GM12874 (cell line): ENCODE measurements around the gene SREBF1.

Experiments
- TF ChIP-seq, protein P1 (sequence below): IDR thresholded peaks from 2 replicates; pipeline ENCODE4 v1.5.1; 2011; ENCODE audit warnings: low read depth, mild to moderate bottlenecking, control low read depth, low read length, moderate library complexity; ENCODE audit not compliant: insufficient read depth

Gene SREBF1

DNA sequence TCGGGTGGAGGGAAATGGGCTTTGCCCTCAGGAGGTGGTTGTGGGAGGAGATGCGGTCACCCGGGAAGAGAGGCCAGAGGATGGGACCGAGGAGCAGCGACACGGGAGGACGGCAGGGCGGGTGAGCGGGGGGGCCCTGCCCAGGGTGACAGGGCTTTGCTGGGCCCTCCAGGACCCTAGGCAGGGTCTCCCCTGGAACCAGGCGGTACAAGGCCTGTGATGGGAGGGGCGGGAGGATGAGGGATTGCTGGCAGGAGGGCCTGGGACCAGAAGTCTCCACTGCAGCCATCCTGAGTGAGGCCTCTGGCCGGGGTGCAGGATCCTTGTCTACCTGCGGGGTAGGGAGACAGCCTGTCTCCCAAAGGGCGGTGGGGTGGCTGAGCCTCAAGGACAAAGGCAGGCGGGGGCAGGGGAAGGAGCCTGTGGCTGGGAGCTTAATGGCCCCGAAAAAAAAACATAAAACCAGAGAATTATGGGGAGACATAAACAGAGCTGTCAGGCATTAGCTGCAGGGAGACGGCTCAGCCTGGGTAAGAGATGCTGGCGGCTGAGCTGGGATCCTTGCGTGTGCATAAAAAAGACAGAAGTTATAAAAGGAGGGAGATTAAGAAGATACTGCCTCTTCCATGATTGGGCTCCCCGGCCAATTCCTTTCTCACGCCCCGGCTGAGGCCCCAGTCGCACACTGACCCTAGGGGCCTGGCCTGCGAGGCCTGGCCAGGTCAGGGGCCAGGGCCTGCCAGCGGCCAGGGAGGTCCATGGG lies 66.7 kb downstream of the SREBF1 start:
- TF ChIP-seq, protein P1, sequence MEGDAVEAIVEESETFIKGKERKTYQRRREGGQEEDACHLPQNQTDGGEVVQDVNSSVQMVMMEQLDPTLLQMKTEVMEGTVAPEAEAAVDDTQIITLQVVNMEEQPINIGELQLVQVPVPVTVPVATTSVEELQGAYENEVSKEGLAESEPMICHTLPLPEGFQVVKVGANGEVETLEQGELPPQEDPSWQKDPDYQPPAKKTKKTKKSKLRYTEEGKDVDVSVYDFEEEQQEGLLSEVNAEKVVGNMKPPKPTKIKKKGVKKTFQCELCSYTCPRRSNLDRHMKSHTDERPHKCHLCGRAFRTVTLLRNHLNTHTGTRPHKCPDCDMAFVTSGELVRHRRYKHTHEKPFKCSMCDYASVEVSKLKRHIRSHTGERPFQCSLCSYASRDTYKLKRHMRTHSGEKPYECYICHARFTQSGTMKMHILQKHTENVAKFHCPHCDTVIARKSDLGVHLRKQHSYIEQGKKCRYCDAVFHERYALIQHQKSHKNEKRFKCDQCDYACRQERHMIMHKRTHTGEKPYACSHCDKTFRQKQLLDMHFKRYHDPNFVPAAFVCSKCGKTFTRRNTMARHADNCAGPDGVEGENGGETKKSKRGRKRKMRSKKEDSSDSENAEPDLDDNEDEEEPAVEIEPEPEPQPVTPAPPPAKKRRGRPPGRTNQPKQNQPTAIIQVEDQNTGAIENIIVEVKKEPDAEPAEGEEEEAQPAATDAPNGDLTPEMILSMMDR, result no peak

DNA sequence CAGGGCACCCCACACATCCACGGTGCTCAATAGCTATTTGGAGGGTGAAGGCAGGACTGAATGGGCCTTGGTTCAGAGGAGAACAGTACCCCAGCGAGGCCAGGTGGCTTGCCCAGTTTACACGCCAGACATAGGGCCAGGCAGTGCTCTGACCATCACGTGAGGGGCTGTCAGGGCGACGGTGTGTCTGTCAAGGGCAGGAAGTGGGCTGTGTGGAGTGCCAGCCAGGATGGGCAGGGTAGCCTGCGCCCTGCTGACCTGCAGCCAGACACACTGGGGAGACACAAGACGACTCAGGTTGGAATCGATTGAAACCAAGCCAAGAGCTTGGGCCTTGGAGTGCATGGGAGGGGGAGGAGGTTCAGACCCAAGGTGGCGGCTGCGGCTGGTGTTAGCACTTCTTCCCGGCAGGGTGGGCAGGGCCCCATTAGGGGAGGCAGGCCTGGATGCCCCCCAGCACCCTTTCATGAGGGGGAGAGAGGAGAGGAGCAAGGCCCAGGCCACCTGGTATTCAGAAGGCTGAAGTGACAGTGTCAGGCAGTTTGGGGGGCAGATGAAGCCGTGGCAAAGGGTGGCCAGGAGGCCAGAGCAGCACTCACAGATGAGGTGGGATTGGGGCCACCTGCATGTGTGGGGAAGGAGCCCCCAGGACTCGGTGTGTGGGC lies 68.2 kb downstream of the SREBF1 start:
- TF ChIP-seq, protein P1, result no peak

GRCh38 chr17:17767887-17768418 lies 68.8 kb downstream of the SREBF1 start:
- TF ChIP-seq, protein P1, result no peak

GRCh38 chr17:17767154-17767869 lies 69.5 kb downstream of the SREBF1 start:
- TF ChIP-seq, protein P1, result no peak

DNA sequence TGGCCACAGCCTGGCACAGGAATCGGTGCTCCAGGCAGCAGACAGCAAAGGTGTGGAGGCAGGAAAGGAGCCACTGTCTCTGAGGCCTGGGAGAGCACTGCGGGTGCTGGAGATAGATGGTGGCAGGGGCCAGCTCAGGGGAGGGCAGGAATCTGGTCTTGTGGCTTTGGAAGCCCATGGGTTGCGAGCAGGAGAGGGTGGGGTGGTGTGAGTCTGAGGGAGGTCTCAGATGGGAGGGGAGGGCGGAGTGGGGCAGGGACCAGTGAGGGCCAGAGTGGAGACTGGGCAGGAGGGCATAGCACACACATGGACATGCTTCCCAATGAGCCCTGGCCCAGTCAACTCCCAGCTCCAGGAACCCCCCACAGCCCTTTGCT lies 70.1 kb downstream of the SREBF1 start:
- TF ChIP-seq, protein P1, result no peak

- TF ChIP-seq, protein P1, result no peak
Measured at GRCh38 chr17:17766077-17766743, 70.6 kb downstream of the SREBF1 start.
